Fibroblast of peridontal ligament (primary cell): ENCODE data around the gene PJVK.

ENCODE experiments used
- DNase-seq: peaks from one replicate; pipeline ENCODE4 v3.0.0-alpha.2; 2010; ENCODE audit errors: extremely low read depth

The PJVK gene

DNA sequence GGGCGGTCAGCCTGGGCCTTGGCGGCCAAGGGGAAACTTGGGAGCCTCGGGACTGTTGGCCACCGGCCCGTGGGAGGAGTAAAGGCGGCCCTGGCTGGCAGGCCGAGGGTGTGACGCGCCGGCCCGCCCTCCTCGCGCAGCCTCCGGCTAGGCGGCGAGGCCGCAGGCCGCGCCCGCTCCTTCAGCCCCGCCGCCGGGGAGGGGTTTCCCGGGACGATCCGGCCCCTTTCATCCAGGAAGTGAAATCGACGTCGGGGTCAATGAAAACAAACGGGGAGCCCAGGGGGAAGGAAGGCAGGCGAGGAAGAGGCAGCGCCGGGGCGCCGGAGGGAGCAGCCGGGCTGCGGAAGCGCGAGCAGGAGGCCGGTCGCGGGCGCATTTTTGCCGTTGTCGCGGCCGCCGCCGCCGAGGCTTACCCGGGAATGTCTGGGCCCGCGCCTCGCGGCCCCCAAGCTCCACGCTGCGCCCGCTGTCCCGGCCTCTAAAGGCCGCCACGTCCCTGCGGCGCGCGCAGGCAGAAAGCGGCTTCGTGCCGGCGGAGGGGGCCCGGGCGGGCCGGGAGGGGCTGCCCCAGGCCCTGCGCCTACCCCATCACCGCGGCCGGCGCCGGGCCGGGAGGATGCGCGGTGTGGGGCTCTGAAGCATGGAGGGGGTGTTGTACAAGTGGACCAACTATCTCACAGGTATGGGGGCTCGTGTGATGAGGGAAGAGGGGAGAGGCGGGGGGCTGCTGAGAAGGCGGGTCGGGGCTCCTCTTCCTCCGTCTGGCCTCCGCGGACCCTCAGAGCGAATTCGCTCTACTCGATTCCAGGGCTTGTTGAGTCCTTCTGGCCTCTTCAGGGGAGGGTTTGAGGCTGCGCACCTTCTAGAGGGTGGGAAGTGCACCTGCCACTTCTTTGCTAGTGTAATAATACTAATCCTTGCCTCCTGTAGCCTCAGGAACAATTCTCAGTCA, 29.3 kb downstream of the PJVK start, which contains the start of gene PLEKHA3:
TSS of gene PLEKHA3 (plus strand) at position 231 of the 955 bp plus-strand sequence. CDS start at position 644, 413 bp downstream.
- DNase-seq = peak; percentile 94

DNA sequence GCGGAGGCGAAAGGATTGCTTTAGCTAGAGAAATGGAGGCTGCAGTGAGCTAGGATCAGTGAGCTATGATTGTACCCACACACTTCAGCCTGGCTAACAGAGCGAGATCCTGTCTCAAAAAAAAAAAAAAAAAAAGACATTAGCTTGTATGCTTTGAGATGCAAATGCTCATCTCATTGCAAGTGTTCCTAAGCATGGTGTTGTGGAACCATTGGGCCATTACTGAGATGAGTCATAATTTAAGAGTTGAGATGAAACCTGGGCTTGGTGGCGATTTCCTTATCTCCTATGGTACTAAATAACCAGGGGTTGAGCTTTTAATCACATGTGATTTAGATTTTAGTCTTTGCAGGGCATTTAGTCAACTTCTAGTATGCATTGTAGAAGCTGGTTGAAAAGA, 31.3 kb downstream of the PJVK start:
- no peak for DNase-seq

DNA sequence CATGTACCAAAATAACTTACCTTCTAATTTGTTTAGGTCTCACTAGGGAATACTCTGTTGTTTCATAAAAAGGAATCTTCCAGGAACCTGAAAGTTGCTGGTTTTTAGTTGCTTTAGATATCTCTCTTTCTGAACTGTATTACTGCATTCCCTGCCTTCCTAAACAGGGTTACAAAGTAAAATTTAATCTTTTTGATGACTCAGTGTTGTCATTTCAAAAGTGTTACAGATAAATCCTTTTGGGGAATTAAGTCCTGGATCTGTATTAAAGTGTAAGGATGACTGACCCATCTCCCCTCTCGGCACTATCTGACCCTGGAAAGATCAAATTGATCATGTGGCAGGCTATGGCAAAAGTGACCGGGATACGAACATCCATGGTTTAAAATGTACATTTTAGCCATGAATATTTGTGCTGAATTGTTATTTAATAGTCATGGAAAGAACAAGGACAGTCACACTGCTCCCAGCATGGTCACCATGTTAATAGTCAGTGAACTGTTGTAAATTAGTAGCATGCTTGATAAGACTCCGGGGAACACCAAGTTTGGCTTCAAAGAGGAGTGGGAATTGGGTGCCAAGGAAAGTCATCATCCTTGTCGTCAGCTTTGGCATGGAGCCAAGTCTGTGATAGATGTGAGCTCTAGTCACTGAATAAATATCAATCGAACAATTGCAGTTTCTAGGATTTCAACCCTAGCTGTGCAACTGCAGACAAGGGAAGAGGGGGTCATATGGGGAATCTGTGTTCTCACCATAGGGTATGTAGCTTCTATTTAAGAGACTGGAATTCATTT, 33.3 kb downstream of the PJVK start:
- DNase-seq = peak; percentile 27

DNA sequence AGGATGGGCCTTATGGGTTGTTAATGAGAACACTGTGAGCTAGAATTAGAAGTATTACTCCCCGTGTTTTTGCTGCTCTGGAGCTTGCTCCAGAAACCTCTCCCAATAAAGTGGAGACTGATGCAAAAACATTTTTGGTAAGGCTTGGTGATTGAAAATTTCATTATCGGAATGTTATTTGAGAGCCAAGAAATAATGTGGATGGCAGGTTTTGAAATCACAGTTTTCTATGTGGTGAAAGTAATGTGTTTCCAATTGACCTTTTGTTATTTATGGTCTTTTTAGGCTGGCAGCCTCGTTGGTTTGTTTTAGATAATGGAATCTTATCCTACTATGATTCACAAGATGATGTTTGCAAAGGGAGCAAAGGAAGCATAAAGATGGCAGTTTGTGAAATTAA, 34.2 kb downstream of the PJVK start:
- peak; percentile 90 for DNase-seq

DNA sequence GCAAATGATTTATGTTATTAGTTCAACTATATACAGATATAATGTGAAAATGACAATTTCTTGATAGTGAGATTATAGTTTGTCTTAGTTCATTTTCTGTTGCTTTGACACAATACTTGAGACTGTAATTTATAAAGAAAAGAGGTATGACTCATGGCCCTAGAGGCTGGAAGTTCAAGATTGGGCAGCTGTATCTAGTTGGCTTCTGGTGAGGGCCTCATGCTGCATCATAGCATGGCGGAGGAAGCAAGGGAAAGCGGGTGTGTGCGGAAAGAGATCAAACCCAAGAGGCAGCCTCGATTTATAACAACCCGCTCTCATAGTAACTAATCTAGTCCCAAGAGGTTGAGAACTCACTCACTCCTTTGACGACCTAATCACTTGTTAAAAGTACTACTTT, 40.4 kb downstream of the PJVK start:
- peak; percentile 20 for DNase-seq

DNA sequence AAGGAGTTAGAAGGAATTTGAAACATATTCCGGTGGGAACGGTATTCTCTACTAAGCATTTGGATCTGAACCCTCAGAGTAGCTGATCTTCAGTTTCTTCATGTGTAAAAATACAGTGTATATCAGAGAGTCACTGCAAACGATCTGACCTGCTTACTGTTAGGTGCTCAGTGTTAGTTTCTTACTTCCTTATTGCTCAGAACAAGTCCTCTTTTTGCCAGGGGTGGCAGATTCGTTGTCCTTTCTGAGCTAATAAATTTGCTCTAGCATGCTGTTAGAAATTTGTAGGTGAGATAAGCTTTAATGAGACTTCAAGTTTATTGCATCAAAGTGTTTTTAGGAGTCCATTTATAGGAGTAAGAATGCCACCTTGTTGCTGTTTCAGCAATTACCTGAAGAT, 44.9 kb downstream of the PJVK start:
- DNase-seq = no peak

DNA sequence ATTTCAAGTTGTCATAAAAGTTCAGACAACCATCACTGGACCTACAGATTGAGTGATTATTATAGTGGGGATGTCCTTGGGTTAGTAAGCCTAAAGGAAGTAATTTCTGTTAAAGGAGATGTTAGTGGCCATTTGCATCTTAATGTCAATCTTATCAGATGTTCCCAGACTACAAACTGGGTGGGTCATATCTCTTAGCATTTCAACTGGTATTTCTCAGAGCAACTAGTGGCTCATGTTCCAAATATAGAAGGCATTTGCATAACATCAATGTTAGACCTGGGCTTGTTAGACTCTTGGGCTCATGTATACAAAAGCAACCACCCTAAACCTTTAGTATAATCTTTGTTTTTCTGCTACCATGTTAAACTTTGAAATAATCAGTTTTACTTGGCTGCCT, 47.0 kb downstream of the PJVK start:
- no peak for DNase-seq

DNA sequence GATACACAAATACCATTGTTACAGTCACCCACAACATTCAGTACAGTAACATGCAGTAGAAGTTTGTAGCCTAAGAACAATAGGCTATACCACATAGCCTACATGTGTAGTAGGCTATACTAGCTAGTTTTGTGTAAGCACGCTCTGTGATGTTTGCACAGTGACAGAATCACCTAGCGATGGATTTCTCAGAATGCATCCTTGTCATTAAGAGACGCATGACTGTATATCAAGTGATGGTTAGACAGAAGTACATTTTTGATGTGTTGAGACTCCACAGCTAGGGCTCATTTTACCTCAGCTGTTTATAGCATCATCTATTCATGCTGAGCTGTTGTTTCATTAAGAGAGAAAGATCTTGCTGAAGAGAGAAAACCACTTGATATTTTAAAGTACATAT, 48.5 kb downstream of the PJVK start:
- no peak for DNase-seq

DNA sequence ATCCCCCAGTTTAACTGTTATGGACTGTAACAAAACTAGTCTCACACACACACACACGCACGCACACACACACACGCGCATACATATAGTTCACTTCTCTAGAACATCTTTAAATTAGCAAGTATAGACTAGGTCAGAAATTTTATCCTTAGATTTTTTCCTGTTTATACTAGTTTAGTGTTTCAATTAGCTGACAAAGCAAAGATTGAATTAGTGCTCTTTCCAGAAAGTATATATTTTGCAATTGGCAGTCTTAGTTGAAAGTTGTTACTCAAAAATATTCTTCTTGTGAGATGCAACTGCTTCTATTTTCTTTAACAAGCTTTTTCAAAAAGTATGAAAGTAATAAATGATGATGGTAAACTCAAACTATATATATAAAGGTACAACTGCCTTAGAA, 51.6 kb downstream of the PJVK start:
- no peak for DNase-seq

DNA sequence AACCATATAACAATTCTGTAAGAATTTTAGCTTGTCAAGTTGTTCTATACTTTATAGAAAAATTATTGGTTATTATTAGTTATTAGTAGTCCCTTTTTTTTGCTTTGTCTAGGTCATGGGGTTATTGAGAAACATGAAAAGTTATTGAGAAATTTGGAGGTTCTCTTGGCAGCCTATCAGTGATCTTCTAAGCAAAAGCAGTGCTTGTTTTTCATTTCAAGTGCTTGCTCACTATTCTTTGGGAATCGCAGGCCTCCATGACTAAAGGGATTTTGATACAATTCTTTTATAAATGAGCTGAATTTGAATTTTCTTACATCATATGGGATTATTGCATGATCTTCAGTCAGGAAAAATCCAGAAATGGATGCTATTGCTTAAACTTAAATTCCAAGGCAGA, 54.9 kb downstream of the PJVK start:
- peak; percentile 25 for DNase-seq

DNA sequence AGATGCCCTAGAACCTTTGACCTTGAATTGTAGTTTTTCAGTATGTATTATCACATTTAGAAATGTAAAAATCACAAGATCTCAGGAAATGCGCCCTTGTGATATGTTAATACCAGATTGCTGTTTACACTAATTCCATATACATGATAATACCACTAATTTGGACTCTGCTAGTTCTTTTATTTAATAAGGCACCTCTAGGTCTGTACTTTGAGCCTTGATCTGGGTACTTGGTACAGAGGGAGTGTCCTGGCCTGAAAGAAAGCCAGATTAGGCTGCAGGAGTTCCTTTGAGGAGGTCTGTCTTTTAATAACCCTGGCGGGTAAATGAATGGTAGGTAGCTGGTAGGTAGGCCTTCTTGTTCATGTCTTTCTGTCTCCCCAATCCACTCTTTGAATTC, 55.3 kb downstream of the PJVK start:
- DNase-seq = no peak

DNA sequence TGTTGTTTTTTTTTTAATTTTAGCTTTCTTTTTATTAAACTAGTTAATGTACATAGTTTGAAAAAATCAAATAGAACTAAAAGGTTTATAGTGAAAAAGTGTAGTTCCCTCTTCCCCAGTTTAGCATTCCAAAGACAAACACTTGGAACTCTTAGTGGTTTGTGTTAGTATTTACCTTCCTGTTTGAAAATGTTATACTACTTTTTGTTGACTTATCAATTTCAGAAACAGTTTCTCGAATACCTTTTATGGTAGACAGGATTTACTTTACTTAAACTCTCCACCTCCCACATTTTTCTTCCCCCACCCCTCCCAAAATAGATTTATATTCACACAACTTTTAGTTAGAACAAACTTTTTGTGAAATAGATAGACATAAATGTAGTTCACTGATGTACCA, 55.8 kb downstream of the PJVK start:
- no peak for DNase-seq

DNA sequence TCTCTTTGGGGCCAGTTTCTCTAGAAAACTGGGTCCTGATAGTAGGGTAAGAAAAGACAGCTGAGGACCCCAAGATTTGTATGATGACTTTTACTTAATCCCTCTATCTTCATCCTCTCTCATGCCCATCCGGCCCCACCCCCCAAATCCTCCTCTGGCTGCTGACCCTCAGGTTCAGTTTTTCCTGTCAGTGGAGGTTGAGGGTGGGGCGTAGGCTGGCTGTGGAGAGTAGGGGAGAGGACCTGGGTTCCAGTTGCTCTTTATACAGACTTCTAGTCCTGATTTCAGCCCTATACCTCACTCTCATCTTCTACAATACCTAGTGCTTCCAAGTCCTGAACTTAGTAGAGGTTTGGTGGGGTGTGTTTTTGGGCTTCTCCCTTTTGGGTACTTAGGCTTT, 57.5 kb downstream of the PJVK start:
- DNase-seq = no peak

DNA sequence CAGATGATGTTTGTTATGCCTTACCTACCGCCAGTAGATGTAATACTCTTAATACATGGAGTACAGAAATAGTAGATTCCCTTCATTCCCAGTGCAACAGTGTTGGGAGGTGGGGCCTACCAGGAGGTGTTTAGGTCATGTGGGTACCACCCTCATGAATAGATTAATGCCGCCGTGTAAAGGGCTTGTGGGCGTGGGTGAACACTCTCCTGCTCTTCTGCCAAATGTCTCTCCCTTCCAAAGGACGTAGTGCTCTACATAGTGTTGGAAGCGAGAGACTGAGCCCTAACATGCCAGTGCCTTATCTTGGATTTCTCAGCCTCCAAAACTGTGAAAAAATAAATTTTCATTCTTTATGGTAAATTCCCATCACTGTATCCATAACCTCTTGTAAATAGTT, 59.2 kb downstream of the PJVK start:
- DNase-seq = no peak
